ENCODE results near the gene BLOC1S3. TPM values are rescaled to one million over a fixed set of nuclear protein-coding genes. Genes with fewer than 3 reads are reported as not detected.

BLOC1S3 gene
- total RNA-seq, 2 donors from 2014 or later, result 5.0 to 5.6 TPM

DNA sequence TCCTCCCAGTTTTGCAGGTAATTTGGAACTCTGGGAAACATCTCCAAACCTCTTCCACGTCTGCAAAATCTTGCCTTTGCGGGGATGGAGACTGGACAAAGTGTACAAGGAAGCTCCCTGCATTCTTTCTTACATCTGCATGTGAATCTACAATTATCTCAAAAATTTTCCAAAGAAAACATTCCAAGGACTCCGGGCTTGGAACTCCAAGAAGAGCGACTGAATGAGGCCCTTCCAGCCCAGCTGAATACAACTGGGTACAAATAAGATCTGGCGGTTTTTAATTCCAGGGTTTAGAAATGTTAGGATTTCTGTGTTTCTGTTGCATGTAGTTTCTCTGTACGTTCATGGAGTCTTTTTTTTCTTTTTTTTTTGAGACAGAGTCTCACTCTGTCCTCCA, 38.1 kb downstream of the BLOC1S3 start:
- Histone ChIP-seq H3K27ac (no peak overlapping the region), H3K27me3 (peaks cover 4 to 7% of the 10 kb centered on the region in 2 donors), H3K4me3 (no peak overlapping the region), H3K36me3 (no peaks in the 10 kb centered on the region), H3K9me3 (no peaks in the 10 kb centered on the region), H3K4me1 (peaks cover 0 to 27% of the 10 kb centered on the region in 2 donors)
- DNase-seq (ENCODE audit: low spot score), result no peak
- TF ChIP-seq, protein P1, sequence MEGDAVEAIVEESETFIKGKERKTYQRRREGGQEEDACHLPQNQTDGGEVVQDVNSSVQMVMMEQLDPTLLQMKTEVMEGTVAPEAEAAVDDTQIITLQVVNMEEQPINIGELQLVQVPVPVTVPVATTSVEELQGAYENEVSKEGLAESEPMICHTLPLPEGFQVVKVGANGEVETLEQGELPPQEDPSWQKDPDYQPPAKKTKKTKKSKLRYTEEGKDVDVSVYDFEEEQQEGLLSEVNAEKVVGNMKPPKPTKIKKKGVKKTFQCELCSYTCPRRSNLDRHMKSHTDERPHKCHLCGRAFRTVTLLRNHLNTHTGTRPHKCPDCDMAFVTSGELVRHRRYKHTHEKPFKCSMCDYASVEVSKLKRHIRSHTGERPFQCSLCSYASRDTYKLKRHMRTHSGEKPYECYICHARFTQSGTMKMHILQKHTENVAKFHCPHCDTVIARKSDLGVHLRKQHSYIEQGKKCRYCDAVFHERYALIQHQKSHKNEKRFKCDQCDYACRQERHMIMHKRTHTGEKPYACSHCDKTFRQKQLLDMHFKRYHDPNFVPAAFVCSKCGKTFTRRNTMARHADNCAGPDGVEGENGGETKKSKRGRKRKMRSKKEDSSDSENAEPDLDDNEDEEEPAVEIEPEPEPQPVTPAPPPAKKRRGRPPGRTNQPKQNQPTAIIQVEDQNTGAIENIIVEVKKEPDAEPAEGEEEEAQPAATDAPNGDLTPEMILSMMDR (IDR thresholded peaks at IDR 0.05), result no peak

DNA sequence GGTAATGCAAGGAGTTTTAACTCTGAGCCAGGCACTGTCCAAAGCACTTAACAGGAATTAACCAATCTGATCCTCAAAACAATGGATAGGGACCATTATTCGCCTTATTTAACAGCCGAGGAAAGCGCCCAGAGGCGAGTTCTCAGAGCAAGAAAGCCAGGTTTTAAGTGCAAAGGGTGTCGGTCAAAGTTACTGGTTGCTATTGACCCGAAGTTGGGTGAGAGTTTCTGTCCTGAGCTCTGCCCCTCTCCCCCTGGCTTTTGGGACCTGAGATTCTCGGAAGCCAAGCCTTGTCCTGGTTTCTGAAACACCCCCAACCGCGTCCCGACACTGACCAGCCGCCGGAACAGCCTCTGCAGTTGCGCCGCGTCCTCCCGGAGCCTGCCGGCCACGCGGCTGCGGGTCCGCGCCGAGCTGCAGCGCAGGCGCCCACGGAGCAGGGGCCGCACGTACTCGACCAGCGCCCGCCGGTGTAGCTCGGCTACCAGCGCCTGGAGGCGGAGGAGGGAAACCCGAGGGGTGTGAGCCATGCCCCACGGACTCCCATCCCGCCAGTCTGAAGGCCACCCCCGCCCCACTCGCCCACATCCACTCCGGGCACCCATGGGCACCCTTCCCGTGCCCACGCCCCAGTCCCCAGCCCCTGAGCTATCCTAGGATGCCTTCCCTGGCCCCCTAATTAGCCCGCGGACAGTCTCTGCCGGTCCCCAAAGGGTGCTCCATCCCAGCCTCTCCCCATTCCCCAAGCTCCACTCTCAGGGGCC, 38.8 kb downstream of the BLOC1S3 start:
- H3K27me3 ChIP-seq, result peaks cover 4 to 7% of the 10 kb centered on the region in 2 donors
- DNase-seq (ENCODE audit: low spot score), result no peak
- peaks cover 0 to 27% of the 10 kb centered on the region in 2 donors for H3K4me1 ChIP-seq
- peak overlapping the region in 1 of 2 donors; percentile 9 for H3K4me3 ChIP-seq
- TF ChIP-seq, protein P1 (IDR thresholded peaks at IDR 0.05), result no peak
- H3K27ac ChIP-seq, result no peak overlapping the region
- H3K9me3 ChIP-seq, result no peaks in the 10 kb centered on the region
- no peaks in the 10 kb centered on the region for H3K36me3 ChIP-seq

DNA sequence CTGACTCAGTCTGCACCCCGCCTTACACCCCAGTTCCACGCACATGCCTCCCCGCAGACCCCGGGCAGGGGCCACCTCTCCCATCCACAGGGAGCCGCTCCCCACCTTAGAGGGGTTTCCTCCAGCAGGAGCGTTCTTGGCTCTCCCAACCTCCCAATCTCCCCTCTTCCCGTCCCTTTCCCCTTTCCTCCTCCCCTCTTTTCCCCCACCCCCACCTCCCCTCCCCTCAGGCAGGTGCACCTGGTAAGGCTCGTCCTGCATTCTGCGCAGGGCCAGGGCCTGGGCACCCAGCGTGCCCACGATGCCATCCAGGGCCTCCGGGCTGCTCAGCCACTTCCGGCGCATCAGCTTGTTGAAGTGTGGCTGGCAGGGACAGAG, 39.4 kb downstream of the BLOC1S3 start:
- Histone ChIP-seq H3K27ac (no peak overlapping the region), H3K4me3 (no peak overlapping the region), H3K27me3 (peaks cover 4 to 7% of the 10 kb centered on the region in 2 donors), H3K4me1 (peaks cover 0 to 22% of the 10 kb centered on the region in 2 donors), H3K36me3 (no peaks in the 10 kb centered on the region), H3K9me3 (no peaks in the 10 kb centered on the region)
- TF ChIP-seq, protein P1 (IDR thresholded peaks at IDR 0.05), result no peak
- no peak for DNase-seq (ENCODE audit: low spot score)

DNA sequence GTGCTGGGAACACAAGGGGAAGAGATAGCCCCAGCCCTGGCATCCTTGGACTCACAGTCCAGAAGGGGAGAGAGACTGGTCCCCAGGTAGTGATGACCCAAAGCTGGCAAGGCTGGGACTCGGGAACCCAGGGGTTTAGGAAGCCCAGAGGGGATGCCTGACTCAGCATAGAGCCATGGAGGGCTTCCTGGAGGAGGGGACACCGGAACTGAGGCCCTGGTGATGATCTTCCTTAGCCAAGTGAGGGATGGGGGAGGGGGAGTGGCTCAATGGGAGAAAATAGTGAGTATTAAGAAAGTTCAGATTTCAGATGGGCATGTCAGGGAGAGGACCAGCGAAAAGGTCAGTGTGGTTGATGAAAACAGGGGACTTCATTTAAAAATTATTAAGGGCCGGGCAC, 39.8 kb downstream of the BLOC1S3 start:
- Histone ChIP-seq H3K27me3 (peaks cover 4 to 7% of the 10 kb centered on the region in 2 donors), H3K4me3 (no peak overlapping the region), H3K9me3 (no peaks in the 10 kb centered on the region), H3K36me3 (no peaks in the 10 kb centered on the region), H3K27ac (no peak overlapping the region), H3K4me1 (peaks cover 0 to 21% of the 10 kb centered on the region in 2 donors)
- no peak for DNase-seq (ENCODE audit: low spot score)
- TF ChIP-seq, protein P1 (IDR thresholded peaks at IDR 0.05), result no peak

DNA sequence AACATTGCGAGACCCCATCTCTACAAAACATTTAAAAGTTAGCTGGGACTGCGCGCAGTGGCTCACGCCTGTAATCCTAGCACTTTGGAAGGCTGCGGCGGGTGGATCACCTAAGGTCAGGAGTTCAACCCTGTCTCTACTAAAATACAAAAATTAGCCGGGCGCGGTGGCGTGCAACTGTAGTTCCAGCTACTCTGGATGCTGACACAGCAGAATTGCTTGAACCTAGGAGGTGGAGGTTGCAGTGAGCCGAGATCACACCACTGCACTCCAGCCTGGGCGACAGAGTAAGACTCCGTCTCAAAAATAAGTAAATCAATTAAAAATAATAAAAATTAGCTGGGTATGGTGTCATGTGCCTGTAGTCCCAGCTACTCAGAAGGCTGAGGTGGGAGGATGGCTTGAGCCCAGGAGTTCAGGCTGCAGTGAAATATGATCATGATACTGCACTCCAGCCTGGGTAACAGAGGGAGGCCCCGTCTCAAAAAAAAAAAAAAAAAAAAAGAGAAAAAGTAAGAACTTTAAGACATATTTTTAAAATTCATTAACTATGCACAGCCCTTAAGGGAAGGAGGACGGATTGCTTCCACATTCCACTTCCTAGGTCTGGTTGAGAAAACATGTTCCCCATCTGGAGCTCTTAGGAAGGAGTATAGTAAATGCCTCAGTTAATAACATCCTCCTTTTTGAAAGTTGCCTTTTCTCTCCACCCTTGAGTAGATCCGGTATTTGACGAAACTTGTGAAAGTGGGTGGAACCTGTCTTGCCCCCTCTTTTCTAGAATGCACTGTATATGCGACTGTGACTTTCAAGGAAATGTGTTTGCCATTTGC, 40.5 kb downstream of the BLOC1S3 start:
- peaks cover 0 to 21% of the 10 kb centered on the region in 2 donors for H3K4me1 ChIP-seq
- H3K4me3 ChIP-seq, result no peak overlapping the region
- peaks cover 4 to 7% of the 10 kb centered on the region in 2 donors for H3K27me3 ChIP-seq
- no peaks in the 10 kb centered on the region for H3K36me3 ChIP-seq
- no peak overlapping the region for H3K27ac ChIP-seq
- no peak for DNase-seq (ENCODE audit: low spot score)
- no peaks in the 10 kb centered on the region for H3K9me3 ChIP-seq
- TF ChIP-seq, protein P1 (IDR thresholded peaks at IDR 0.05), result no peak
